ENCODE measurements around the gene ETFRF1.

Gene ETFRF1, protein sequence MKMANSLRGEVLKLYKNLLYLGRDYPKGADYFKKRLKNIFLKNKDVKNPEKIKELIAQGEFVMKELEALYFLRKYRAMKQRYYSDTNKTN

DNA sequence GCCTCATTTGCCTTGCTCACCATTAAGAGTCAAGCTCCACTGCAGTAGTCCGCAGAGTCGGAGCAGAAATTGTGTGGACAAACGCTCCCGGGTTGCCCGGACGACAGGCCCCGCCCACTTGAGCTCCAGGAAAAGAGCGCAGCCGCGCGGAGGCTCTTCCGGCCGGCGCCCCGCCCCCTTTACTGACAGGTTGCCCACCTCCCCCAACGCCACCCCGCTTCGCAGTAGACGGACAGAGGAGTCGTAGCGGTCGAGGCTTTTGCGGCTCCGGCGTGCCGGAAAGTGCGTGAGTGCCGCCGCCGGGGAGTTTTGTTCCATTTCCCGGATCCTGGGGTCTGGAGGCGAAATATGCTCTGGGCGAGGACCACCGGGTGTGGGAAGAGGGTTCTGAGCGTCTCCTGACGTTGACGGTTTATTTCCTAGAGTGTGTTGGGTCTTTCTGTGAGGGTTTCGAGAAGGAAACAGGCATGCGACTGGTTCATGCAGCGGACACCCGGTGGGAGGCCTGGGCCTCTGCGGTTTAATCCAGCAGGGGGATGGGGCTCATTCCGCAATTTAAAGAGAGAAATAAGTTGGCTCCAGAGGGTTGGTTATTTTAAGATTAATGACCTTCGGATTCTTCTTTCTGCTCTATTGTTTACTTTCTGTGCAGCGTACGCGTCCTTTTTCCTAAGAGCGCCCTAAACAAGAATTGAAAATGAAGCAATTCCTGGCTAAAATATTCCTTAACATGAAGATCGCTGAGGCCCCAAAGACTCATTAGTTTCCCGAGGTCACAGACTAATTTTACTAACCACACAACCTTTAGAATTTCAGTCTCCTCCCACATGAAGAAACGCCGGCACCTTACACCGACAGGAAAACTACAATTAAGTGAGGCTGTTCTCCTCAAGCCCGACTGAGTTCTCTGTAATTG, at the start of gene ETFRF1, which contains the start of gene DNAI7:
ETFRF1 (plus strand) TSS at position 182 of the 916 bp plus-strand sequence. CDS start 8,720 bp downstream, outside the sequence.
DNAI7 (minus strand) TSS at position 105 of the 916 bp plus-strand sequence; CDS start at position 23, 82 bp downstream.
- peak; percentile 66 for DNase-seq (ENCODE audit: low read depth)

DNA sequence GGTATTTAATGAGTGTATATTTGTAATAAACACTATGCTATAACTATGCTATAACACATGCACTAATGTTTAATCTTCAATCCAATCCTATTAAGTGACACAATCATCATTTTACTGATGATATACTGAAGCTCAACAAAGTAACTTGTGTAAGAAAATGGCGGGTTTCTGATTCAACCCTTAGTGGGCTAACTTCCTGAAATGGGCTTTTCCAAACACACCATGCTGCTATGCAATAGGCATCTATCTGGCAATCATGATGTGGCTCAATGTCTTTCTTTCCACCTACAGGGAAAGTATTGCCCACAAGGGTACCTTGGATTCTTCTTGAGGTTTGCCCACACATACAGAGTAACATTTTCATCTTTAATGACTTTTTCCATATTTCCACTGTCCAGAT, 48.4 kb upstream of the ETFRF1 start:
- no peak for DNase-seq (ENCODE audit: low read depth)

DNA sequence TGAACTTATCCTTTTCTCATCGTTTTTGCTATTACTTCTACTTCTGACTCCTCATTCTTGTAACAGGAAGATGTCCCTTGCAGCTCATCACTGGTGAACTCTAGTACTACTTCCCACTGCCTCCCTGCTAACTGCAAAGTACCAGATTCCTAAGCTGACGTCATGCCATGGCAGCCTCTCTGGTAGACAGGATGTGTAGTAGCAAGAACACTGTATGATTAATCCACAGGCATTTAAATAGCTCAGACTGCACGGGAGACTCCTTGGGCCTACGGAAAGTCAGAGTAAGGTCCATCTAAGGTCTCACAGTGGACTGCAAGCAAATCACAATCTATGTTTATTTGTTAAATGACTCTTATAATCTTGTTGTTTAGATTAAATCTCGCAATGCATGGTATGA, 43.6 kb upstream of the ETFRF1 start:
- peak; percentile 79 for DNase-seq (ENCODE audit: low read depth)

DNA sequence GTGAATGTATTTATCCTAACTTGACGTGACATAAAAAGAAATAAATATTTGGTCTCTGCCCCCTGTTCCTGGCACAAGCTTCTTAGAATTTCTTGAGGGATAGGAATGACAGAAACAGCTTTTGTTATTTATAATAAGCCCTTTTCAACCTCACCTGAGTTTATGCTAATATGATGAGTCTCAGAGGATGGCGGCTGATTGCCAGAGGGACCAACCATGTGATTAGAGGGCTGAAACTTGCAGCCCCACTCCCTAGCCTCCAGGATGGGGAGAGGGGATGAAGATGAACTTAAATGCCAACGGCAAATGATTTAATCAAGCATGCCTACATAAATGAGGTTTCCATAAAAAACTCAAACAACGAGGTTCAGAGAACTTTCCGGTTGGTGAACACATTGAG, 43.0 kb upstream of the ETFRF1 start:
- DNase-seq (ENCODE audit: low read depth), result no peak

DNA sequence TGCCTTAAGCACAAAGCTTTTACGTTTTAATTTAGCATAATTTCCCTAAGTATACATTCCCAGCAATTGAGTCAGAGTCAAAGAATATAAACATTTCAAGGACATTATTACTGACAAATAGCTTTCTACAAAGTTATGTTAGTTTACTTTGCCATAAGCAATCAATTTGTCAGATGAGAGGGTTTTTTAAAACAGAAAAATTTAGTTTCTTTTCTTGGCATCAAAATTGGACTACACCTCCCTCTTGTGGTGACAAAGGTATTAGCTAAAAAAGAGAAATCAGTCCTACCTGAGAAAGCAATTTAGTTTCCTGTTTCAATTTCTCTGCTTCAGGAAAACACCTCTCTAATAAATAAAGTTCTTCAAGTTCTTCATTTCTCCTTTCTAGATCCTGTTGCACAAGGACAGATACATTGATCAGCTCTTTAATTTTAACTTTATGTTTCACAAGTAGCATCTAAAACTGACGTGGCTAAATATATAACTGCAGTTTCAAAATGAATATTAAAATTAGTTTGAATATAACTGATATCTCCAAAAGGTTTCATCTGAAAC, 39.9 kb upstream of the ETFRF1 start:
- DNase-seq (ENCODE audit: low read depth), result peak; percentile 26

DNA sequence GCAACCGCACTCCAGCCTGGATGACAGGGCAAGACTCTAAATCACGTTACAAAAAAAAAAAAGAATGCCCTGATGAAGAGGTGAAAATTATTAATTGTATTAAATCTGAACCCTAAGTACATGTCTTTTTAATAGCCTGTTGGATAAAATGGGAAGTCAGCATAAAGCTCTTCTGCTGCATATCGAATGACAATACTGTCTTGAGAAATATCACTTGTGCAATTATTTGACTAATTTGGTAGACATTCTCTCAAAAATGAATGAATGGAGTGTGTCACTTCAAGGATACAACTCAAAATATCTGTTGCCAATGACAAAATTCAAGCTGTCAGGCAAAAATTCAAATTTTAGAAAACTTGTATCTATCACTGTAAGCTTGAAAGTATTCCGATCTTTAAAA, 39.0 kb upstream of the ETFRF1 start:
- DNase-seq (ENCODE audit: low read depth), result no peak

DNA sequence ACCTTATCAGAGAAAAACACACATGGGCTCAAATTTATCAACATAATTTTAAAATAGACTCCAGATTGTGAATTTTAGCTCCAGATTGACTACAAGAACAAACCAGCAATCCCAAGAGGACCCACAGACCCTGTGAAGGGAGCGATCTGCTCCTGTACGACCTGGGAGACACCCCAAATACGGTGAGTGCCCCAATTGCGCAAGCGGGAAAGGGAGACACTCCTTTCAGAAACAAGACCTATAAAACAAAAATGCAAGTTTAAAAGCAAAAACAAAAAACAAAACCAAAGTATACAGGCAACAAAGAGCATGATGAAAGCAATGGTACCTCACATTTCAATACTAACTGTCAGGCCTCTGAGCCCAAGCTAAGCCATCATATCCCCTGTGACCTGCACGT, 32.2 kb upstream of the ETFRF1 start:
- no peak for DNase-seq (ENCODE audit: low read depth)

DNA sequence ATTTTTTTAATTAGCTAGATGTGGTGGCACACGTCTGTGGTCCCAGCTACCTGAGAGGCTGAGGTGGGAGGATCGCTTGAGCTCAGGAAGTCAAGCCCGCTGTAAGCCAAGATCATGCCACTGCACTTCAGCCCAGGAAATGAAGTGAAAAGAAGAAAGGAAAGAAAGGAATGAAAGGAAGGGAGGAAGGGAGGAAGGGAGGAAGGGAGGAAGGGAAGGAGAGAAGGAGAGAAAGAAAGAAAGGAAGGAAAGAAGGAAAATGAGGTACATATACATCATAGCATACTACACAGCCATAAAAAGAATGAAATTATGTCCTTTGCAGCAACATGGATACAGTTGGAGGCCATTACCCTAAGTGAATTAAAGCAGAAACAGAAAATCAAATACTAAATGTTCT, 12.3 kb upstream of the ETFRF1 start:
- DNase-seq (ENCODE audit: low read depth), result no peak

DNA sequence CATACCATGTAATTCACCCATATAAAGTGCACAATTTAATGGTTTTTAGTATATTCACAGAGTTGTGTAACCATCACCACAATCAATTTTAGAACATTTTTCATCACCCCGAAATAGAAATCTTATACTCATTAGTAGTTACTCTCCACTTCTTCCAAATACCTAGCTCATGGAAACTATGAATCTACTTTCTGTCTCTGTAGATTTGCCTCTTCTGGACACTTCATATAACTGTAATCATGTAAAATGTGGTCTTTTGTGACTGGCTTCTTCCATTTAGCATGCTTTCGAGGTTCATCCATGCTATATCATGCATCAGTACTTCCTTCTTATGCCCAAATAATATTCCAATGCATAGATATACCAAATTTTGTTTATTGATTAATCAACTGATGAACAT, 10.9 kb upstream of the ETFRF1 start:
- DNase-seq (ENCODE audit: low read depth), result no peak

DNA sequence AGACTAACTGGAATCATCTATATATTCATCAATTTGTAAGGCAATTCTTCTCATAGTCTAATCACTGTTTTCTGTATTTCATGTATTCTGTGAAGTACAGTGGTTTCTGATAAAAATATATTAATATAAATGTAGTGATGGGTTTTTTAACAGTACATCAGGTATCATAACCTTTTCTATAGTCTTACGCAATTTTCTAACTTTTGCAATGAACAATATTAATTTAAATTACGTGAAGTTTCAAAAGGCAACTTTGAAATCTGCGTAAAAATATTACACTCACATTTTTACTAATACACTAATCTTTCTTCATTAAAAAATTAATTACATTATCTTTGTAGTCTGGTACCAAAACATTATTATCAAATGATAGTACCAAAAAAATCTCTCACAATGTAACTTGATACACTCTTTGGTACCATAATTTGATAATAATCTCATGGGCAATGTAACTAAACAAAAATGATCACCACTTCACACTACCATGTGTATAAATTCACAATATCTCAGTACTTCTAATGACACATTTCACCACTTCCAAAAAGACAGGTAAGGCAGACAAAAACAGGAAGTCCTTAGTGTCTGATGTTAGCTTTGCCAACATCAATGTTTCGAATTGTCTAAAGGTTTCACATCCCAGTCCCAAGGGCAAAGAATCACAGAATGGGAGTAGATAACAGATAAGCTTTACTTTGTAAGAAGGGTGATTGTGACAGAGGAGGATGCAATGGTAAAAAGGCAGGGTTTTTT, 8.8 kb upstream of the ETFRF1 start:
- no peak for DNase-seq (ENCODE audit: low read depth)

DNA sequence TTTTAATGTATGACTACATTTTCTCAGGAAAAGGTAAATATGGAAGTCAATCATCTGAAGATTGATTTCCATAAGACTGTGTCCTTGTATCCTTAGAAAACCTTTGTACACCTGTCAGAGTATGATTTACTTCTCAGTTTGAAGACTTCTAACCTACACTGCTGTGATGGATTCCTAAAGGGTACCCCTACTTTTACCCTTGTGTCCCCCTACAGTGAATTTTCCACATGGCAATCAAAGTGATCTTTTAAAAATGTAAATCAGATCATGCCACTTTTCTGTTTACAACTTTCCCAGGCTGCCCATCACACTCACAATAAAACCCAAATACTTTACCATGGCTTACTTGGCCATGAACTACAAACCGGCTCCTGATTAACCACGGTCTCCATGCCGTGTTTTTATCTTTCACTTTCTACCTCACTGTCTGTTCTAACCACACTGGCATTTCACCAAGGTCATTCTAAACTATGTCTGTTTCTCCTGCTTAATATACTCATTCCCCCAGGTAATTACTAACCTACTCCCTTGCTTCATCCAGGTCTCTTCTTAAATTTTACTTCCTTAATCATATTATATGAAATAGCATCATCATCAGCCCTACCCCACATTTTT, 8.1 kb upstream of the ETFRF1 start:
- DNase-seq (ENCODE audit: low read depth), result no peak

DNA sequence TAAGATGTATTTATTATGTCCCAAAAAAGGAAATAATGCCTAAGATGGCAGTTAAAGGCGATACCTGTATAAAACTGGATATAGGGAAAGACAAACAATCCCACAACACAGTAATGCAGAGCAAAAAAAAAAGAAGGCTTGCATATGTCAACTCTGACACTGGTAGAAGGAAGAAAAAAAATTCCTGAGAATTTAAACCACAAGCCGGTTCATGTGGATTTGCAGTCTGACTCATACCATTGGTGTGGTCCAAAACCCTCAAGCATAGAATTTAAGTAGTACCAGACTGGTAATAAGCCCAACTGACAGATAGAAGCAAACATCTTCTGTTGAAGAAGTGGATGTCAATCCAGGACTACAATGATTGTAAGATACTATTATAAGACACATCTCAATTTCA, 7.3 kb upstream of the ETFRF1 start:
- peak; percentile 63 for DNase-seq (ENCODE audit: low read depth)

DNA sequence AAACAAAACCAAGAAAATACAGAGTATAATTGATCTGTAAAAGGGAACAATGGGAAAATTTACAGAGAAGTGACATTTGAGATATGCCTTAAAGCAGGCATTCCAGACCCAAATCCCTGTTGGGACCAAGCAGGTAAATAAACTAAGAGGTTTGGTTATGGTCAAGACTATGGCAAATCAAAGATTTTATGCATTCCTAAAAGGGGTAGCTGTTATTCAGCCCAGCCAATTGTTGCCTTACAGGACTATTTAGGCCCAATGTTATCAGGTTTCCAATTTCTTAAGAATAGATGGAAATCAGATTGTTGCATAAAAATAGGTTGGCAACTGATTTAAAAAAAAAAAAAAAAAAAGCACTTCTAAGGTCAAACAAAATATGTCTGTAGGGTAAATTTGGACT, 5.4 kb upstream of the ETFRF1 start:
- no peak for DNase-seq (ENCODE audit: low read depth)

DNA sequence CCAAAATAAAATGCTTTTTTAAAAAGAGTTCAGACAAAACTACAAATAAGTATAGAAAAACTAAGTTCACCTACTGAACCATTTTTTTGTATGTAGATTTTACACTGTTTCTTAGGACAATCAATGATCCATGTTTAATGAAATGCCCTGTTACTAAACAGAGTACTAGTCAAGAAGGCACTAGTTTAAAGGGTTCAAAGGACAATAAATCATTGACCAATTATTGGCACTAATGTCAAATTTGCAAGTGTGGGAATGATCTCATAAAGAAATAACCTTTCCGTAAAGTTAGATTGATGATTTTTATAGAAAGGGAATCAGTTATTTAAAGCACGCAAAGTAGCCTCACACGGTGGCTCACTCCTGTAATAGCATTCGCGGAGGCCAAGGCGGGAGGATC, 4.2 kb upstream of the ETFRF1 start:
- no peak for DNase-seq (ENCODE audit: low read depth)

DNA sequence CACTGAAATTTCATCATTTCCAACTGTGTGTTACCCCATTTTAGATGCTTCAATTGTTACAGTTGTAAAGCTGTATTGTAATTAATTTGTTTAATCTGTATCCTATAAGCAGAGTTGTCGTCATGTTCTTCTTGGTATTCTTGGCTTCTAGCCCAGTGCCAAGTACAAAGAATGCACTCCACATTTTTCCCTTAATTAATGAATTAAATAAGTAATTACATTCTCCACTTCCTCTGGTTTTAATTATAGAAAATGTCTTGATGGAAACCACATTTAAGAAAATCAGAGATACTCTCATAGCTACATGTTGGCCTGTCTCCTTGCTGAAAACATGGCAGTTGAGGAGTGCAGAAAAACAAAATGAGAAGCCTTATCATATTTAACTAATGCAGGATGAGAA, 823 bp upstream of the ETFRF1 start:
- no peak for DNase-seq (ENCODE audit: low read depth)

DNA sequence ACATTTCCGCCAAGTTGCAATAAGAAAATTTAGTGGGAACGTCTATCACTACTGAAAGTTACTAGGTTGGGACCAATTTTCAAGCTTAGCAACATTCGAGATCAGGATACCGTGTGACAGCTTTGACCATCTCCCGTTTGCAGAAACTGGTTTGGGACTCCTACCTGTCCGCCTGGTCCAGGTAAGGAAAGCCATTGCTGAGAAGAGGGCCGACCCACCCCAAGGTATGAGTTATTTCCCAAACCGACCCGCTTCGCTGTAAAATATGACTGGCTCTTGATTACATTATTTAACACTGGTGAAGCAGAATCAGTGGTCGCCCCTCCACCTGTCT, 348 bp upstream of the ETFRF1 start:
- DNase-seq (ENCODE audit: low read depth), result no peak

DNA sequence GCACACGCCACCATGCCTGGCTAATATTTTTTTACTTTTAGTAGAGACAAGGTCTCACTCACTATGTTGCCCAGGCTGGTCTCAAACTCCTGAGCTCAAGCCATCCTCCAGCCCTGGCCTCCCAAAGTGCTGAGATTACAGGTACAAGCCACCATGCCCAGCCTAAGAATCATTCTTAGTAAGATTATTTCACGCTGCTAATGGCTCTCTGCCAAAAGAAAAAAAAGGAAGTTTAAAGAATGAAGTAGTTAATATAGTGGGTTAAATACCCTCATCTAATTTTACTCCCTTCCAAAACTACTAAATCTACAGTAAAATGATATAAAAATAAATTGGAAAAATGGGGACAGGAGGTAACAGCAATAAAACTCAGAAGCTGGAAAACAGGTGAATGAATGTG, 2.6 kb downstream of the ETFRF1 start:
- no peak for DNase-seq (ENCODE audit: low read depth)

DNA sequence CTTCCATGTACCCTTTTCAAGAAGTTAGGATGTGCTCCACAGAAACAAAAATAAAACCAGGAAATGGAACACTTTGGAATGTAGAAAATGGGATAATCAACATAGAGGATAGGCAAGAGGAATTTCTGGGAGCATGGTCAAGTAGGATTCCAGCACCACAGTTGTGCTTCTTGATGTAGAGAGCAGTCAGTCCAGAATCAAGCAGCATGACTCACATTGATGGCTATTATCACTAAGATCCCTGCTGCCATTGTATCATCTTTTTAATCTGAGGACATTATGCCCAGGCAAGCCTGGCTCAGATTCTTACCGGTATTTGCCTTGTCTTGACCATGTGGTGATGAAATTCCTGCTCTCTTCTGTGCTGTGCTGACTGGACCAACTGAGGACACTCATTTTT, 5.7 kb downstream of the ETFRF1 start:
- no peak for DNase-seq (ENCODE audit: low read depth)

DNA sequence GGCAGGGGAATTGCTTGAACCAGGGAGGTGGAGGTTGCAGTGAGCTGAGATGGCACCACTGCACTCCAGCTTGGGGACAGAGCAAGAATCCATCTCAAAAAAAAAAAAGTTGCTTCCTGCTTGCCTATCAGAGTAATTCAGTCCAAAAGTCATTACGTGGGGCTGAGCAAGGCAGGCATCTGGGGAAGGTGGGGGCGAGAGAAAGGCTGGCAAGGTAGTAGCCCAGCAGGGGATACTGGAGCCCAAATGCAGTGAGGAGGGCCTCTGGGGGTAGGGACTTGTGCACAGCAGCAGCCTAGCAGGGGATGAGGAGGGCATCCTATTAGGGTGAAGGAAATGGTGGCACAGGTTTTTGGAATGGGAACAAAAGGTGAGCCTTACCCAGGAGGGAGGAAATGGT, 7.1 kb downstream of the ETFRF1 start:
- no peak for DNase-seq (ENCODE audit: low read depth)

DNA sequence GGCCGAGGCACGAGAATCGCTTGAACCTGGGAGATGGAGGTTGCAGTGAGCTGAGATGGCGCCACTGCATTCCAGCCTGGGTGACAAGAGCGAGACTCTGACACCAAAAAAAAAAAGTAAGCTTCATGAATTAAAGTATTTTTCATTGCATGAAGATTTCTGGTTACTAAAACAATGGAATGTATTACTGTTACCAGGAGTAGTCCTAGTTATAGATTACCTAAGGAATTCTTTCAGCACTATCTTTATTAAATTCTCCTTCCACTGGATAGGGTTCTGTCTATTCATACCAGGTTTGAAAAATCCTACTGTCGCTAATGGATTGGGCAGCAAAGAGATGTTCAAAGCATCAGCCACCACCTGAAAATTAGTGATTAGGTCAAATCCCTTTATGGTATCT, 12.4 kb downstream of the ETFRF1 start:
- no peak for DNase-seq (ENCODE audit: low read depth)

DNA sequence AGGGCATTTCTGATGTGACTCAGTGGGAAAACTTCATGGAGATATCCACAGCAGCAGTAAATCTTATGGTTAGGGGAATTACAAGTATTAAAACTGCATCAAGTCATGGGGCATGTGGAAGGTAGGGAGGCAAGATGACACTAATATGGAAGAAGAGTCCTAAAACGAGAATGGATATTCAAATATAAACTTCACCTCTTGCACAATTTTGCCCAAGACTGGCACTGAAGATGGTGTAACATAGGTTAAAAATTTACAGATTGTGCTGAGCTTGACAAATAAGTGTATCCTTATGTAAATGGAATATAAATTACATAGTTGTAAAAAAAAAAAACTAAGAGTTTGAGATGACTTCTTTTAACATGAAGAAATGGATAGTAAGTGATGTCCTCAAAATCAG, 12.8 kb downstream of the ETFRF1 start:
- DNase-seq (ENCODE audit: low read depth), result no peak

DNA sequence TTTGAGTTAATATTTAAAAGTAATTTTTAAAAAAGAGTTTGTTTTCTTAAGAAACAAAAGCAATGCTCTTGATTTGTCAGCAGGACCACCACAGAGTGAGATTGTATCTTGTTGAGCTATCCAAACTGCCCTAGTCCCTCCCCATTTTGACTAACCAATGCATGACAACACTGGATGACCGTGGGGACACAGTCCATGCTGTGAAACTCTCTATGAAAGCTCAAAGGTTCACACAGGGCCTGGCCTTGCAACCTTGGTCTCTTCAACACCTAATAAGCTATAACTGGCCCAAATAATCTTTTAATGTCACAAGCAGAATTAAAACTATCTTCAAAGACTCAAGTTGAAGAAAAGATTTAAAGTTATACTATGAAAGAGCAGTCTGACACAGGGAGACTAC, 13.5 kb downstream of the ETFRF1 start:
- DNase-seq (ENCODE audit: low read depth), result no peak
